Skin epidermis (tissue), 12 donors: ENCODE measurements around the gene CDKN2A.

ENCODE experiments used
- H3K27ac ChIP-seq, 21 experiments: fragments of 200-600 bp; sonication (generic) in 11 of 21; one replicate each; pipeline ENCODE4 v1.5.0; 2020; ENCODE audit warnings: mild to moderate bottlenecking in 3 of 21, inconsistent platforms in 2 of 21, moderate library complexity in 2 of 21
- H3K4me3 ChIP-seq, 7 experiments: fragments of 200-600 bp; sonication (generic) in 2 of 7; one replicate each; pipeline ENCODE4 v1.5.0; 2020; ENCODE audit warnings: inconsistent platforms in 2 of 7, mild to moderate bottlenecking in 2 of 7, moderate library complexity in 1 of 7

The CDKN2A gene

DNA sequence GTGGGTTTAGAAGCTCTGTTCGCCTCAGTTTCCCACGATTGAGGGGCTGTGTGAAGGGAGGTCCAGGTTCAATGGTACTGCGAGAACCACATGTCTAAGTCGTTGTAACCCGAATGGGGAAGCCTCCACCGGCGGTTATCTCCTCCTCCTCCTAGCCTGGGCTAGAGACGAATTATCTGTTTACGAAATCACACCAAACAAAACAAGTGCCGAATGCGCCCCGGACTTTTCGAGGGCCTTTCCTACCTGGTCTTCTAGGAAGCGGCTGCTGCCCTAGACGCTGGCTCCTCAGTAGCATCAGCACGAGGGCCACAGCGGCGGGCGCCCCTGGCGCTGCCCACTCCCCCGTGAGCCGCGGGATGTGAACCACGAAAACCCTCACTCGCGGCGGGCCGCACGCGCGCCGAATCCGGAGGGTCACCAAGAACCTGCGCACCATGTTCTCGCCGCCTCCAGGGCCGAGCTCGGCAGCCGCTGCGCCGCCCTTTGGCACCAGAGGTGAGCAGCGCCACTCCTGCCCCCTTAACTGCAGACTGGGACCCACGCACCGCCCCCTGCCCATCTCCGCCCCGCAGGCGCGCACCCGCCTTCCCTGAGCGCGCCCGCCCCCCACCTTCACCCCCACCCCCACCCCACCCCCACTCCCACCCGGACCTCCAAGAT, at the start of gene CDKN2A:
CDKN2A (minus strand) TSS at position 500 of the 663 bp plus-strand sequence.
- peak within 1 kb of the TSS; percentile 56 to 98 (median 88) for H3K4me3 ChIP-seq
- peak within 1 kb of the TSS; percentile 37 to 93 (median 81) for H3K27ac ChIP-seq

DNA sequence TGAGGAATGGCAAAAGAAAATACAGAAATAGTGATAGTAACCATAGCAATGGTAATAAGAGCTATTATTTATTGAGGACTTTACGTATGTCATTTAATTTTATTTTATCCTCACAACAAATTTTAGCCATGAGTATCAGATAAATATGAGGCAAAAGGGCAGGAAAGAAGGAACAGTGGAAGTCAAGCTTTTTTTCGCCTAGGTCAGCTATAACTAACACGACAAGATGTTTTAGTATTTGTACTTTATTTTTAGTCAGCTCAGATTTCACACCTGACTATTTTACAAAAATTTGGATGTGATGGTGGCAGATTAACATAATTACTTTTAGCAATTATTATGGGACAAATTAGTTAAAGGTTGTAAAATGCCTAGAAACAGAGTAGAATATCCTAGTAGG, 49.7 kb upstream of the CDKN2A start:
- no peak overlapping the region for H3K4me3 ChIP-seq
- H3K27ac ChIP-seq, result no peak overlapping the region

DNA sequence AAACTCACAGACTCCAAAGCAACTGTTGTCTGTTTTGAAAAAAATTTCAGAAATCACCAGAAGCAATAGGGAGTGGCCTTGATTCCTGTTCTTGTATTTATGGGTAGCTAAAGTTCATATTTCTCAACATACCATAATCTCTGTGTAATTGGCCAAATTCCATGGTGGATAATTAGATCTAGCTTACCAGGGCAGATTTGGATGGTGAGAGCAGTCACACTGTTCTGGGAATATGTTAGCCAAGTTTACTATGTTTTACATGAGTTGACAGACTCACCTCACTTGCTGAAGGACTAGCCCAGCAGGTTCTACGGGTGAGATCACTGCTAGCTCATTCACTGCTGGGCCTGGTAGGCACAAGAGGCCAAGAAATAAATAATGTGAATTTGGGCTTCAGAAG, 47.6 kb upstream of the CDKN2A start:
- peak overlapping the region in 10 of 21 experiments; percentile 18 to 69 (median 44) for H3K27ac ChIP-seq

DNA sequence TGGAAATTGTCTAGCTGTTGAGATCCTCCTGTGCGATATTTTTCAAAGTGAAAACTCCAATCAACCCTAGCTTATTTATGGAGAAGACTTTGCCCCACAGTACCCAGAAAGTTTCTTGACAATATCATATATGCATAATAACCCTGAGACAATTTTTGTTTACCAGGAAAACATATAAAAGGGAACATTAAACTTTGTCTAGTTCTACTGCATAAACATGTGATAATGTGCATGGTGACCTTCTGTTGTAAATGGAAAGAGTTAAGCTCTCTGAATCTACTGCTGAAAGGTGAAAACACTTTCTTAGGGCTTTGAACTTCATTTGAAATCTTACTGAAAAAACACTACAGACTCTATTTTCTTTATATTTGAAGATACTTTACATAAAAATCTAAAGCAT, 47.2 kb upstream of the CDKN2A start:
- no peak overlapping the region for H3K4me3 ChIP-seq
- H3K27ac ChIP-seq, result peak overlapping the region in 10 of 21 experiments; percentile 9 to 65 (median 30)

More for the DNA sequence above, 47.6 kb upstream of the CDKN2A start:
- H3K4me3 ChIP-seq, result no peak overlapping the region

DNA sequence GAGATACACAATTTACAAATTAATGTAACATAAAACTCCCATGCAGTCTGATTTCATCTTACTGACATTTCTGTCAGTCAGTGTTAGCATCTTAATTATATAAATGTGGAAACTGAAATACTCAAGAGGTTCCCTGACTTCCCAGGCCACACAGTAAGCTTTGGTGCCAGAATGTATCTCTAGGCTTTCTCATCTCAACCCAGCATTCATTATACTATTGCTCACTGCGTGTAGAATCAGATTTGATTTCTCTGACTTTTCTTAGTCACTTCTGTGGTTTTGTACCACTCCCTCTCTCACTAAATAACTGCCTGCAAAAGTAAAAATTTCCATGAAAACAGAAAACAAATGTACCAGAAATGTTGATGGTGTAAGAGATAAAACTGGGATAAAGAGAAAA, 46.6 kb upstream of the CDKN2A start:
- peak overlapping the region in 6 of 21 experiments; percentile 18 to 65 (median 40) for H3K27ac ChIP-seq
- H3K4me3 ChIP-seq, result no peak overlapping the region

DNA sequence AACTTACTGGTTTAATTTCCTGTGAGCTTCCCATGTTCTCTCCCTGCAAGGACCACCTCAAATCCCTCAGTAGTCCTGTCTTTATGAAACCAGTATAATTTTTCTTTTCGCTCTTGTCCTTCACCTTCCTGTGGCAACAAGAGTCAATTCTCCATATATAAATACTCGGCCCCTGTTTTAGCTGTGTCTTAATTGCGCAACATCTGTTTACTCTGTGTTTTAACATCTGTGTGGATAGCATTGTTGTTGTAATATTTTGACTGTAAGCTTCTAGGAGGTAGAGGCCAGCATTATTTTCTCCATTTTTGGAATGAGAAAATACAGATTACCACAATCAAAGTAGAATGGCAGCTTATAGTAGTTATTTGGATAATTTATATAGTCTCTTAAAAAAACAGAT, 45.1 kb upstream of the CDKN2A start:
- Histone ChIP-seq H3K27ac (peak overlapping the region in 4 of 21 experiments; percentile 14 to 65 (median 39)), H3K4me3 (no peak overlapping the region)

DNA sequence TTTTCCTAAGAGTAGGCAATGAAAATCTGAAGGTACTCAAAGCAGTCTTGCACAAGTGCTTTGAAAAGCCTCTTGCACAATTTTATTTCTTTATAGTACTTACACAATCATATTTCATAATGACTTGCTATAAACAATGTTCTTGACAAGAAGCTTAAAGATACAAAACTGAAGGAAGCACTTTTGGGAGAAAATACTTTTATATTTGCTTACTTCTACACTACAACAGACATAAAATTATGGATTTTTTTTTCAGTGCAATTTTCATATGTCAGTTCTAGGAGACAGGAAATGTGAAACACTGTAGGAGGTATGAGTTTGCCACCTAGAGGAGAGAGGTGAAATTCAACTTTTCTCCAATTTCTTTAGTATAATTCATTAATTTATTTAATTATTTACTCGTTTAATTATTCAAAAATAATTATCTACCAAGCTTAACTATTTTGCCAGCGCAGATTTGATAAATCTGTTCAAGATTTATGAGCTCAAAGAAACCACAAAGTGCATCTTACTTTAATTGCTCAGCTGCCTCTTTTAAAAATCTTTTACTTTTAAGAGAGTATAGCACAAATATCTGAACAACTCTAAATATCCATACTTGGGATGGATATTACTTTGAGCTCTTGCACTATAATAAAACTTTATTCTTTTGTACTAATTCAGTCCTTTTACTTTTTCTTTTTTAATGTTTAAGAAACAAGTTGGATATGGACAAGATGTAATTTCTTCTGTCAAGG, 43.9 kb upstream of the CDKN2A start:
- no peak overlapping the region for H3K4me3 ChIP-seq
- H3K27ac ChIP-seq, result peak overlapping the region in 7 of 21 experiments; percentile 7 to 65 (median 54)

DNA sequence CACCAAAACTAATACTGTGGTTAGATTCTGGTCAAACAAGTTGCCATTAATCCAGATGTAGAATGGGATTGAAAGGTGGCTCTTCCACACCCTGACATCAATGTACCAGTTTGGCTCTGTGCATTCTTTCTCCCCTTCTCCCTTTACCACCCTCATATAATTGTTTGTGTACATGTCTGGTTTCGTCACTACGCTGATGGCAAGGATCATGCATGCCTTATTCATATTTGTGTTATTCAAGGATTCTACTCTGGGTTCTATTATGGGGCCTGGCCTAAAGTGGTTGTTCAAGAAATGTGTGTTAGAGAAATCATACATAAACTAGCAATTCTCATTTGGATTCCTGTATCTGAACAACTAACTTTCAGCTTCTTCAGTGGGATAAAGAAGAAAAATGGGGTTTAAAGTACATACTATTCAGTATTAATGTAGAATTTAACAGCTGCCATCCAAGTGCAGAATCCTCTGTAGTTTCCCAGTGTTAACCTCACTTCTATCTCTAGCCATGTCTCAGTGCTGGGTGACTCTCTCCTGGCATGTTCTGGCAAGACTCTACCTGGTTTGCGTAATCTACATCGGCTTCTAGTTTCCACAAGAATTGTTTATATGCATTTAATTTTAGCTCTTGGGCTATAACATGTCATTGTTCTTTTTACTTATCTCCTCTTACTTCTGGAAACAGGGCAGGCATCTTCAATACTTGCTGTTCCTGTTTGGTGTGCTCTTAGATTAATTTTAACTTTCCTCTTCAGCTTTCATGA, 42.9 kb upstream of the CDKN2A start:
- Histone ChIP-seq H3K4me3 (no peak overlapping the region), H3K27ac (peak overlapping the region in 12 of 21 experiments; percentile 5 to 65 (median 51))

DNA sequence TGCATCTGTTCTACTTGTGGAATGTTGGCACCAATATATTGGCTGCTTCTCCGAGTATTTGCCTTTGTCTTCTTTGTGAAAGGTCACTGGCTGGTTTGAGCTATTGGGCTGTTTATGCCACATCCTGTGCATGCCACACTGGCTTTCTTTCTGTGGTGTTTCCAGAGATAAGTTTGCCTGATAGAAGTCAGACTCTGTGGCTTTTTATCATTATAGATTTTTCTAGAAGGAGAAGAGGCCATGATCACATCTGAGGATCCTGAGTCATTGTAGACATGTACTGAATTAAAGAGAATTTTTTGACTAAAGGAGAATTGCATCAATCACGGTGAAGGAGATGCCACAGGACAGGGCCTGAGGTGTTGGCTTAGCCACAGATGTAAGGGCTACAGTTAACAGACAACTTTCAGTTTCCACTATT, 41.4 kb upstream of the CDKN2A start:
- peak overlapping the region in 3 of 21 experiments; percentile 2 to 65 (median 10) for H3K27ac ChIP-seq

DNA sequence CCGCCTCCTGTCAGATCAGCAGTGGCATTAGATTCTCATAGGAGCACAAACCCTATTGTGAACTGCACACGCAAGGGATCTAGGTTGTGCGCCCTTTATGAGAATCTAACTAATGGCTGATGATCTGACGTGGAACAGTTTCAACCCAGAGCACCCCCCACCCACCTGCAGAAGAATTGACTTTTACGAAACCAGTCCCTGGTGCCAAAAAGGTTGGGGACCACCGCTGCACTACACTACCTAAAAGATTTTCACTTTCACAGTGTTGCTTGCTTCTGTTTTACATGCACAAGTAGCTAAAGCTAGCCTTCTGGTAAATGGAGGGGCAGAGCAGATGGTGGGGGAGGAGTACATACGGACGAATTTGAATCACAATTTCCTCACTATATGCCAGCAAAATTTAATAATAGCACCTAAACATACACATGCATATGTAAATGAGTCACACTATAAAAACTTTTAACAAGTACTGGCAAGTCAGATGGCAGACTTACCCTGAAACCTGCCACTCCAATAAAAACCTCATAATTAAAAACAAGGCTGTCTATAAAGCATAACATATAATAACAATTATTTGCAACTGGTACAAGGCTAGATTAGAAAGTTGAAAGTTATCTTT, 38.9 kb upstream of the CDKN2A start:
- no peak overlapping the region for H3K4me3 ChIP-seq
- no peak overlapping the region for H3K27ac ChIP-seq

More for the DNA sequence above, 41.4 kb upstream of the CDKN2A start:
- H3K4me3 ChIP-seq, result no peak overlapping the region

DNA sequence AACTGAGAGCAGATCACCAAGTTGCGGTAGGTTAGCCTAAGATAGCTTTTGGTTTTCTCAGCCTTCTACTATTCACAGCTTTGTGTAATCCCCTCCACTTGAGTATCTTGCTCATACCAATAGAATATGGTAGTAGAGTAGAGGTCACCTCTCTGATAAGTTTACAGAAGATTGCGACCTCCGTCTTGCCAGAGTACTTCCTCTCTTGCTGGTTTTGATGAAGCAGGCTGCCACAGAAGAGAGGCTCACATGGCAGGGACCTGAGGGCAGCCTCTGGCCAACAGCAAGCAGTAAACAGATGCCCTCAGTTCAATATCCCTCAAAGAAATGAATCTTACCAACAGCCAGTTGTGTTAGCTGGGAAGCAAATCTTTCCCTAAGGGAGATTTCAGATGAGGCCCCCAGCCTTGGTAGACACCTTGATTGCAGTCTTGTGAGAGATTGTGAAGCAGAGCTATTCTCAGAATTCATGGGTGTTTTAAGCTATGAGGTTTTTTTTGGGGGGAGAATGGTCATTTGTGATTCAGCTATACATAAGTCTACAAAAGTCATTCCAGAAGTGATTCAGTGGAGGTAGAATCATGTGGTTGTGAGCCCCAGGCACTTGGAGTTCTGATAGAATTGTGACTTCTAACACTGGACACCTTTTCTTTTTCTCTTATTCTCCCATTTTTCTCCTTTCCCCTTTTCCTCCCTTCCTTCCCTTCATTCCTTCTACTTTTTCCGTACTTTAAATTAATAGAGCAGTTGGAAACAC, 37.6 kb upstream of the CDKN2A start:
- H3K27ac ChIP-seq, result no peak overlapping the region

DNA sequence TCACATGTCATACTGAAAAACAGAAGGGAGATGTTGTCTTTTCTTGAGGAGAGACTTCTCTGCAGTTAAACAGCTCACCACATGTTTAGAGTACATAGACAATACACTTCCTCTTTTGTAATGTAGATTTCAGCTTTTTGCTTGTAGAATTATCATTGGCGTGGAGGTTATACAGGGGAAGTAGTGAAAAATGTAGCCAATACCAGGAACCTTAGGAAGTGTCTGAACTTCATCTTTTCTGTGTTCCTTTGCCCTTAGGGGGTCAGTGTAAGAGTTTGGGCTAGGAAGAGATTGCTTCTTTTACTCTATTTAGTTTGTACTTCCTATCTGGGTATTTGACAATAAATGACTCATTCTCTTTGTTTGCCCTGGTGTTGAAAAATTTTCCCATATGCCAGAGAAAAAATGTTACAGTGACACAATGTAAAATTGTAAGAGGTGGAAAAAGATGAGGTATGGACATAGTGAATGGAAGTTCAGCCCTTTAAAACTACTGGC, 36.0 kb upstream of the CDKN2A start:
- Histone ChIP-seq H3K27ac (peak overlapping the region in 4 of 21 experiments; percentile 22 to 39 (median 32)), H3K4me3 (no peak overlapping the region)

More for the DNA sequence above, 37.6 kb upstream of the CDKN2A start:
- H3K4me3 ChIP-seq, result no peak overlapping the region

DNA sequence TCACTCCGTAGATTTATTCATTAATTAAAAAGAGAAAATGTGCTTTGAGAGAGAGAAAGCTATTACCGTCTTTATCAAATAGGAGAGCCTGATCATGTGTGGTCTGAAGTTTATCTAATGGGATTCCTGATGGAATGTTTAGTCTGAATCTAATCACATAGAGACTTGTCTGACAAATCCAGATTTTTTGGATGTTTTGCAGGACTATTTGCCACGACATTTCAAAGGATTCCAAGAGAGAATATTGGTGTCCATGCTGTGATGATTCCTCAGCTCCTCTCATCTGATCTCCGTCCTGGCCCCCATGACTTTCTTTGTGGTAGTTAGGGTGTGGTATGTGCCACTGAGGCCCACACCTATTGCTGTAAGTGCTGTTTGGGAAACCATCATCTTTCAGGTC, 35.0 kb upstream of the CDKN2A start:
- no peak overlapping the region for H3K4me3 ChIP-seq
- peak overlapping the region in 1 of 21 experiments; percentile 39 for H3K27ac ChIP-seq

DNA sequence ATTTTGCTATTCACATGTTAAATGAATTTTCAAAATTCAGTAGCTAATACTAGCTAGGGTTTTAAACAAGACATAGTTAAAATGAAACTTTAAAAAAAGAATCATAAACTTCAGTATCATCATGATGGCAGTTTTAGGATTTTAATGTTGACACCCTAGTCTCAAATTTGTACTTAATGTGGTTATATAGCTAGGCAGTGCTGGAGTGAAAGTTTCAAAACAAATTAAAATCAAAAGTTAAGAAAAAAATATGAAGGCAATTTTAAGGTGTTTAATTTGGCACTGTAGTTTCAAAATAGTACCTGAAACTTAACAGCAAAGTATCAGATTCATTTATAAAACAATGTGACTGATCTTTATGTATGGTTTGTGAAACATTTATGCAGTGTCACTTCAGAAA, 34.2 kb upstream of the CDKN2A start:
- Histone ChIP-seq H3K4me3 (no peak overlapping the region), H3K27ac (no peak overlapping the region)

DNA sequence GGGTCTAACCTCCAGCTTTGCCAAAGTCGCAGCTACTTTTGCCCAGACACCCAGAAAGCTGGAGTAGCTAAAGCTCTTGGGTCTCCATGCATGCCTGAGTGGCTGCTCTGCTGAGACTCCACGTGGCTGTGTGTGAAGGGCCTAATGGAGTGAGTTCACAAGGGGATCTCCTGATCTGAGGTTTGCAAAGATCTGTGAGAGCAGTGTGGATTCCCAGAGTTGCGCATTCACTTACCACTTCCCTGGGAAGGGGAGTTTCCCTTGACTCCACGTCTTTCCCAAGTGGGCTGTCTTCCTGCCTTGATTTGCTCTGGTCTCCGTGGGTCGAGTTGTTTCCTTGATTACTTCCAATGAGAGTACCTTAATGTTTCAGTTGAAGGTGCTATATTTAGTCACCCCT, 32.5 kb upstream of the CDKN2A start:
- no peak overlapping the region for H3K27ac ChIP-seq
- H3K4me3 ChIP-seq, result no peak overlapping the region

DNA sequence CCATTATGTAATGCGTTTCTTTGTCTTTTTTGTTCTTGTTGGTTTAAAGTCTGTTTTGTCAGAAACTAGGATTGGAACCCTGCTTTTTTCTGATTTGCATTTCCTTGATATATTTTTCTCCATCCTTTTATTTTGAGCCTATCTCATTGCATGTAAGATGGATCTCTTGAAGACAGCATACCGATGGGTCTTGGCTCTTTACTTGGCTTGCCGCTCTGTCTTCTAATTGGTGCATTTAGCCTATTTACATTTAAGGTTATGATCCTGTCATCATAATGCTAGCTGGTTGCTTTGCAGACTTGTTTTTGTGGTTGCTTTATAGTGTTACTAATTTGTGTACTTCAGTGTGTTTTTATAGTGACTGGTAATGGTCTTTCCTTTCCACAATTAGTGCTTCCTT, 28.2 kb upstream of the CDKN2A start:
- Histone ChIP-seq H3K4me3 (no peak overlapping the region), H3K27ac (no peak overlapping the region)

DNA sequence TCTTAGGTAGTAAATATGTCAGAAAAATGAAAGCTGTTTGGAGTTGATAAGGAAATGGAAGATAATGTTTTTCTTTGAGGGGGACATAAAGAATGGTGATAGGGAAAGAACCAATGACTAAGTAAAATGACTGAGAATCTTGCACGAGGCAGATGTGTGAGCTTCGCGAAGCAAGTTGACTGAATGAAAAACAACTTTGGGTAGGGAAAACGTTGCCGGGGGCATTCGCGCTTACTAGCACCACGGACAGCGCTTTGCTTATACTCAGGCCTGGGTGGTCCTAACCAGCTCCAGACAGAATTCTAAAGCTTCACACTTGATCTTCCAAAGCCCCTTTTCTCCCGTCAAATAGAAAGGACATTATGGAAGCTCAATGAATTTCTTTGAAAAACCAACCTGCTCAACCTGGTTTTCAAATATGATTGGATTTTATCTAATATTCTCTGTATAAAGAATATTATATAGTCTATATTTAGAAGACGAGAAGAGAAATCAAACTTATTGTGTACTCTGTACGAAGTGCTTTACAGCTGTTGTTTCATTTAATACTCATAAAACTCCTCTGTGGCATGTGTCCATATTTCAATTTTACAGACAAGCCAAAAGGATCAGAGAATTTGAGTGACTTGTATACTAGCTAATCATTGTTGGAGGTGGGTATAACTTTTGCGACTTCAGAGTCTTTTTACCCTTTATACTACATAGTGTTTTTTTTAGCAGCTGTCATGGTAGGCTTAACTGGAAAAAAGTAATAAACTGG, 16.9 kb upstream of the CDKN2A start:
- H3K27ac ChIP-seq, result peak overlapping the region in 1 of 21 experiments; percentile 89
- no peak overlapping the region for H3K4me3 ChIP-seq

DNA sequence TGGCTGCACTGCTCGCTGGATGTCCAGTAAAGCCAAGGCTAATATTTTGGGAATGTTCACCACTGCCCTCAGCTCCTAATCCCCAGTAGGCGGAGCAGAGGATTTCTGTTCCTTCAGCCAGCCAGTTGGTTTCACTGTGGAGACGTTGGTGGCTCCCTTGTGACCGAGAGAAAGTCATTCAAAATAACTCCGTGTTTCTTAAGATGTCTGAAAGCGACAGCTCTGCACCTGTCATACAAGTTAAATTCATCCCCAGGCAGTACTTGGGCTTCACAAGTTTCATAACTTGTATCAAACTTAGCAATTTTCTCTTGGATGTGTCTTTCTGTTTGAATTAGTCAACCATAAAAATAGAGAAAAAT, 15.3 kb upstream of the CDKN2A start:
- H3K4me3 ChIP-seq, result peak overlapping the region; percentile 61 to 84 (median 73)
- peak overlapping the region in 17 of 21 experiments; percentile 22 to 91 (median 68) for H3K27ac ChIP-seq
